UCSD-AML1 (cell line): ENCODE results near the gene ZDHHC8.

Experiments used
- DNase-seq: peaks from one replicate; lab custom pipeline; 2025; ENCODE audit not compliant: unreplicated experiment; lab: John Stamatoyannopoulos, UW

Gene ZDHHC8, protein sequence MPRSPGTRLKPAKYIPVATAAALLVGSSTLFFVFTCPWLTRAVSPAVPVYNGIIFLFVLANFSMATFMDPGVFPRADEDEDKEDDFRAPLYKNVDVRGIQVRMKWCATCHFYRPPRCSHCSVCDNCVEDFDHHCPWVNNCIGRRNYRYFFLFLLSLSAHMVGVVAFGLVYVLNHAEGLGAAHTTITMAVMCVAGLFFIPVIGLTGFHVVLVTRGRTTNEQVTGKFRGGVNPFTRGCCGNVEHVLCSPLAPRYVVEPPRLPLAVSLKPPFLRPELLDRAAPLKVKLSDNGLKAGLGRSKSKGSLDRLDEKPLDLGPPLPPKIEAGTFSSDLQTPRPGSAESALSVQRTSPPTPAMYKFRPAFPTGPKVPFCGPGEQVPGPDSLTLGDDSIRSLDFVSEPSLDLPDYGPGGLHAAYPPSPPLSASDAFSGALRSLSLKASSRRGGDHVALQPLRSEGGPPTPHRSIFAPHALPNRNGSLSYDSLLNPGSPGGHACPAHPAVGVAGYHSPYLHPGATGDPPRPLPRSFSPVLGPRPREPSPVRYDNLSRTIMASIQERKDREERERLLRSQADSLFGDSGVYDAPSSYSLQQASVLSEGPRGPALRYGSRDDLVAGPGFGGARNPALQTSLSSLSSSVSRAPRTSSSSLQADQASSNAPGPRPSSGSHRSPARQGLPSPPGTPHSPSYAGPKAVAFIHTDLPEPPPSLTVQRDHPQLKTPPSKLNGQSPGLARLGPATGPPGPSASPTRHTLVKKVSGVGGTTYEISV

GRCh38 chr22:20131597-20131858 lies at the start of gene ZDHHC8:
TSS of gene ZDHHC8 (plus strand) at chr22:20131804. CDS start at chr22:20131948, 144 bp downstream.
- DNase-seq, result peak; percentile 47

DNA sequence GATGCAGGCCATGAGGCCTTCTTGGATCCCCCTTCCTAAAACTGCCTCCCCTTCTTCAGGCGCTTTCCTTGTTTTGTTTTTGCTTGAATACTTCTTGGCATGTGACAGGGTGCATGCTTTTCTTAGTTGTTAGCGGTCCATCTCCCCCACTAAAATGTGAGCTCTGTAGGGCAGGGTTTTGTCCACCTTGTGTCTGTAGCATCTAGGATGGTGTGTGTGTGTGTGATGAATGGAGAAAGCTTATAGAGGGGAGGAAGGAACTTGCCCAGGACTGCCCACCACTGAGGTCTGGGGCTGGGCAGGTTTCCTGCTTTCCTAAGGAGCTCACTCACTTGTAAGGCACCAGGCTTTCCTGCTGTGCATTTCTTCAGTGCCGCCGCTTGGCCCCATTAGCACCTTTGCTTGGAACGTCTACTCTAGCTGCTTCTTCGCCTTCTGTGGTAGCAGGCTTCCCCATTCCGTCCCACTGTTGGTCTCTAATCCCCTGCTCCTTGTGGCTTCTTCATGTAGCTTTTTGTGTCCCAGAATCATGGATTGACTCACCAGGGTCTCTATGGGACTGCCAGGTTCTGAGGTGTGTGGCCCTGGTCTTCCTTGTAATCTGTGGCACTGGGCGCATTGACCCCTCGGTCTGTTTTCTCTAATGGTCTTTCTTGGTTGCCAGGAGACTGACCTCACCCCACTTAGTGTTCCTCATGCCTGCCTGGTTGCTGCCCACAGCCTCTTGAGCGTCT lies 48.3 kb upstream of the ZDHHC8 start:
- DNase-seq, result no peak

DNA sequence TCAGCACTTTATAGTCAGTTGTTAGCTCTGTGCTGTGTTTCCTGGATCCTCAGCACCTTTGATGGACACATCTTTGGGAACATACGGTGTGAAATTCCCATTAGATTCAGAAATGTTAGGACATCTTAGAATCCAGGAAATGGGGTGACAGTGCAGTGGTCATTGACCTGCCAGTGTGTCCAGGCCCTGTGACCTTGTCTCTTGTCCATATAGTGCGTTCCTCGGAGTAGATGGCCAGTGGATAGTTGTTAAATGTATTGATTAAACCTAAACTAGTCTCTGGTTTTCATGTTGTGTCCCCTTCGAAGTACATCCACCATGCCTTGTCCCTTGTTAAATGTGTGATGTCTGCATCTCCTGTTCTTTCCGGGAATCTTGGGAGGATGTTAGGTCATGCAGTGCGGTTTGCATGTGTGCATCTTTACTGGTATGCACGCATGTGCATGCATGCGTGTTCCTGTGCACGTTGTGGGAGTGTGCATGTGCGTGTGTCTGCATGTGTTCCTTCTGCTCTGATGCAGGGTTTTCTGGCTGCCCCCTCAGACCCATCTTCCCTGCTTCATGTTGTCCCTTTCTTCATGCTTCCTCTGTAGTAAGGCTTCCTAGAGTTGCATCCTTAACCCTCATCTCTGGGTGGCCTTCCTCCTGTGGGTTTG lies 47.6 kb upstream of the ZDHHC8 start:
- DNase-seq, result no peak

DNA sequence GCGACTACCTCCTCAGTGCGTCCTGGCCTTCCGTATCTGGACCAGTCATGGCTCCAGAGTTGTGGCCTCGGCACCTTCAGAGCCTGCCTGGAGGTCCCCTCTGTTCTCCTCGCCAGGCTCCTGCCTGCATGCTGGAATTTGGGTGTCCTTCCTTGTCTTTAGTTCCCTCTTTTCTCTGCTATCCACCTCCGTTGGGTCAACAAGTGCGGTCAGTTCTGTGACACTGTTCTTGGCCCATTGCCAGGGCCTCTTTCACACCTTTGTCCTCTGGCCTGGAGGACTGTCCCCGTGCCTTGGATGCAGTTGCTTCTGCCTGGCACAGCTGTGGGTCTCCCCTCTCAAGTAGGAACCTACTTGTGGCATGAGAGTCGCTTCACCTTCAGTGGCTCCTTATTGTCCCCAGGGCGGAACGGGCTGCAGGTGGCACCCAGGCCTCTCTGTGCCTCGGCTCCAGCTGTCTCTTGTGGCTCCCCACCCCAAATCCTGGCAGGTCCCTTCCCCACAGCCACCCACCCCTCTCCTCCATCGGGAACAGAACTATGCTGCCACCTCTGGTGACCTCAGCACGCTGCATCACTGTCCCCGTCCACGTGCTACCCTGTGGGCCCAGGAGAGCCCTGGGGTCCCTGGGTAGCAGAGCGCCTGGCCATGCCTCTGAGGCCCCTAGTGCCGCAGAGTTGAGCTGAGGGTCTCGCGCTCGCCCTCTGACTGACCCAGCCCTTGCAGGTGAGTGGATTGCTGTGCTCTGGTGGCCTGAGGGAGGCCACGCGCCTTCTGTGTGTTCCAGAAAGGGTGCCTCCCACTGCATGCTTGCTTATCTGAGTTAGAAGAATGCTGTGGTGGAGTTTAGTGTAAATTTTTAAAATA lies 46.8 kb upstream of the ZDHHC8 start:
- peak; percentile 23 for DNase-seq

- DNase-seq, result no peak
Measured at GRCh38 chr22:20085651-20086050, 46.0 kb upstream of the ZDHHC8 start.

GRCh38 chr22:20086101-20086599 lies 45.5 kb upstream of the ZDHHC8 start:
- DNase-seq, result no peak

DNA sequence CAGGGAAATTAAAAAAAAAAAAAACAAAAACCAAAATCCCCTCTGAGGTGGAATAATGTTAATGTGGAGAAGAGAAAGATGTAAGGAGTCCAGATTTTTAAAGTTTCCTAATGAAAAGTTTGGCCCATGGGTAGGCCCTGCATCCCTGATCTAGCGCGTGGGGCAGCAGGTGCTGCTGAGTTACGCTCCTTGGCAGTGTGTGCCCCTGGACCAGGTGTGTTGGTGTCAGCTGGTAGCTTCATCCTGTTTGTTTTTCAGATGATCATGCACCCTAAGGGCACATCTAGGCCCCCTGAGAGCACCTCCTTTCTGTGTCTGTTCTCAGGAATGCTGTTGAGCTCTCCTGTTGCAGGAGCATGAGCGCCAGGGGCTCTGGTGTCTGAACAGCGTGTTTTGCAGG lies 44.8 kb upstream of the ZDHHC8 start:
- no peak for DNase-seq

GRCh38 chr22:20087319-20088262 lies 44.0 kb upstream of the ZDHHC8 start:
- no peak for DNase-seq

DNA sequence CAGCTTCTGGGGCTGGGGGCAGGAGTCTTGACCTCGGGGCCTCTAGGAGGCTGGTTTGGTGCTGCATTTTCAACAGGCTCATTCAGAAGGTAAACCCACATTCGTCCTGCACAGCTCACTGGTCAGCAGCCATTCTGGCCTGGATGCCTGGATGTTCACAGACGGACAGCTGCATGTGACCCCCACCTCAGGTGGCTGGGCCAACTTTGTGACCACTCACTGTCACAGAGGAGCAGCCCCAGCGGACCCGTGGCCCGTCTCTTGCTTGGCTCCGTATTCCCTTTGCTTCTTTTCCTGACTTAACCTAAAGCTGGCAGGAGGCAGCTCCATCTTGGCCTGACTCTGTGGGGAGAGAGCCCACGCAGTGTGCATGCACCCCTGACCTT lies 43.3 kb upstream of the ZDHHC8 start:
- DNase-seq, result no peak

- no peak for DNase-seq
Measured at GRCh38 chr22:20089226-20089976, 42.2 kb upstream of the ZDHHC8 start.

GRCh38 chr22:20089977-20090729 lies 41.5 kb upstream of the ZDHHC8 start:
- no peak for DNase-seq

- DNase-seq, result no peak
Measured at GRCh38 chr22:20090730-20091240, 40.8 kb upstream of the ZDHHC8 start.

- no peak for DNase-seq
Measured at GRCh38 chr22:20091690-20092476, 39.7 kb upstream of the ZDHHC8 start.

GRCh38 chr22:20092477-20092854 lies 39.1 kb upstream of the ZDHHC8 start:
- no peak for DNase-seq

GRCh38 chr22:20093418-20094196 lies 38.0 kb upstream of the ZDHHC8 start:
- no peak for DNase-seq

- no peak for DNase-seq
Measured at GRCh38 chr22:20094197-20094807, 37.3 kb upstream of the ZDHHC8 start.
